ENCODE measurements around the gene ABHD2. TPM values are rescaled to one million over a fixed set of nuclear protein-coding genes. Genes with fewer than 3 reads are reported as not detected.

Gene ABHD2
- total and polyA plus RNA-seq, 9 of the 15 experiments (the other 6 are each of a cell fraction or from before 2014, with no cell fraction given): 16.9 to 99.8 (median 47.5) TPM

GRCh38 chr15:89226359-89227221 lies 138.3 kb downstream of the ABHD2 start (continued):
- TF ChIP-seq ZNF592 (IDR thresholded peaks at IDR 0.05) (0 out of 2 replicates have a peak, but pooled peaks have one; percentile 45), TEAD4 (IDR thresholded peaks at IDR 0.05; ENCODE audit: low read length) (peak; percentile 66), TEAD4 (CRISPR knock-in tag; IDR thresholded peaks at IDR 0.05; ENCODE audit: borderline replicate concordance) (no peak), EP400 (IDR thresholded peaks at IDR 0.05) (0 out of 2 replicates have a peak, but pooled peaks have one; percentile 35), EZH2 (IDR thresholded peaks at IDR 0.05; ENCODE audit: borderline replicate concordance, low read depth, low read length) (no peak), MBD2 (IDR thresholded peaks at IDR 0.05; ENCODE audit: borderline replicate concordance, low read depth) (0 out of 2 replicates have a peak, but pooled peaks have one; percentile 36), ZZZ3 (IDR thresholded peaks at IDR 0.05) (no peak), RUNX1 (IDR thresholded peaks at IDR 0.05; ENCODE audit: low read depth) (no peak), E2F3 (CRISPR knock-in tag; IDR thresholded peaks at IDR 0.05) (no peak), HDAC1 (IDR thresholded peaks at IDR 0.05) (0 out of 4 replicates have a peak, but pooled peaks of 1 of the 2 experiments have one; percentile 34)
